ENCODE data around the gene OR51E2. TPM values are rescaled to one million over a fixed set of nuclear protein-coding genes. Genes with fewer than 3 reads are reported as not detected.

OR51E2 gene
- total RNA-seq, 1 donor from 2014 or later, result not detected

- DNase-seq, result no peak
Measured at GRCh38 chr11:4664183-4664582, 33.5 kb downstream of the OR51E2 start.

- DNase-seq, result no peak
Measured at GRCh38 chr11:4662876-4663275, 34.8 kb downstream of the OR51E2 start.

GRCh38 chr11:4658629-4659445 lies 38.8 kb downstream of the OR51E2 start:
- DNase-seq, result no peak

GRCh38 chr11:4654635-4655369 lies 42.9 kb downstream of the OR51E2 start:
- DNase-seq, result no peak

GRCh38 chr11:4647766-4648165 lies 49.9 kb downstream of the OR51E2 start:
- DNase-seq, result peak; percentile 26

GRCh38 chr11:4645974-4646373 lies 51.7 kb downstream of the OR51E2 start:
- no peak for DNase-seq

GRCh38 chr11:4644233-4644632 lies 53.4 kb downstream of the OR51E2 start:
- no peak for DNase-seq

GRCh38 chr11:4643682-4644081 lies 54.0 kb downstream of the OR51E2 start, which contains the start of gene OR51E1:
TSS of gene OR51E1 (plus strand) at chr11:4643982. CDS start at chr11:4652527, 8,545 bp downstream.
- DNase-seq, result no peak

- DNase-seq, result no peak
Measured at GRCh38 chr11:4643076-4643475, 54.6 kb downstream of the OR51E2 start.

- no peak for DNase-seq
Measured at GRCh38 chr11:4642043-4642442, 55.6 kb downstream of the OR51E2 start.

GRCh38 chr11:4641501-4641900 lies 56.2 kb downstream of the OR51E2 start:
- DNase-seq, result no peak

- no peak for DNase-seq
Measured at GRCh38 chr11:4639931-4640330, 57.7 kb downstream of the OR51E2 start.

GRCh38 chr11:4637662-4638047 lies 60.0 kb downstream of the OR51E2 start:
- no peak for DNase-seq

- DNase-seq, result peak; percentile 83
Measured at GRCh38 chr11:4636962-4637661, 60.5 kb downstream of the OR51E2 start, which contains the start of gene OR51D1. TSS of gene OR51D1 (plus strand) at chr11:4637477. CDS start at chr11:4639791, 2,314 bp downstream.

- DNase-seq, result no peak
Measured at GRCh38 chr11:4636136-4636535, 61.5 kb downstream of the OR51E2 start.

Other genes with a start within 250 kb of the OR51E2 start
- gene OR52K2, start 248.6 kb downstream of the OR51E2 start, total RNA-seq, result not detected
- gene OR52K1, start 215.2 kb downstream of the OR51E2 start, total RNA-seq, result not detected
- not detected for gene OR52M1, start 152.7 kb downstream of the OR51E2 start, total RNA-seq
- not detected for gene OR52I2, start 116.1 kb downstream of the OR51E2 start, total RNA-seq
- gene OR52I1, start 103.8 kb downstream of the OR51E2 start, total RNA-seq, result not detected
- 6.7 TPM for gene TRIM68, start 89.6 kb downstream of the OR51E2 start, total RNA-seq
- gene OR51D1, start 60.4 kb downstream of the OR51E2 start, total RNA-seq, result not detected
- 1.9 TPM for gene OR51E1, start 53.9 kb downstream of the OR51E2 start, total RNA-seq
- not detected for gene MMP26, start 6.9 kb upstream of the OR51E2 start, total RNA-seq
- gene OR51F1, start 72.1 kb upstream of the OR51E2 start, total RNA-seq, result not detected
- not detected for gene OR52R1, start 106.5 kb upstream of the OR51E2 start, total RNA-seq
- gene OR51F2, start 123.5 kb upstream of the OR51E2 start, total RNA-seq, result not detected
- not detected for gene OR51S1, start 151.4 kb upstream of the OR51E2 start, total RNA-seq
- not detected for gene OR51T1, start 184.0 kb upstream of the OR51E2 start, total RNA-seq
- not detected for gene OR51A7, start 205.9 kb upstream of the OR51E2 start, total RNA-seq
- not detected for gene OR51G2, start 221.5 kb upstream of the OR51E2 start, total RNA-seq
- not detected for gene OR51G1, start 226.5 kb upstream of the OR51E2 start, total RNA-seq
- not detected for gene OR51A4, start 249.8 kb upstream of the OR51E2 start, total RNA-seq